ENCODE data around the gene KCNG2.

KCNG2 gene

DNA sequence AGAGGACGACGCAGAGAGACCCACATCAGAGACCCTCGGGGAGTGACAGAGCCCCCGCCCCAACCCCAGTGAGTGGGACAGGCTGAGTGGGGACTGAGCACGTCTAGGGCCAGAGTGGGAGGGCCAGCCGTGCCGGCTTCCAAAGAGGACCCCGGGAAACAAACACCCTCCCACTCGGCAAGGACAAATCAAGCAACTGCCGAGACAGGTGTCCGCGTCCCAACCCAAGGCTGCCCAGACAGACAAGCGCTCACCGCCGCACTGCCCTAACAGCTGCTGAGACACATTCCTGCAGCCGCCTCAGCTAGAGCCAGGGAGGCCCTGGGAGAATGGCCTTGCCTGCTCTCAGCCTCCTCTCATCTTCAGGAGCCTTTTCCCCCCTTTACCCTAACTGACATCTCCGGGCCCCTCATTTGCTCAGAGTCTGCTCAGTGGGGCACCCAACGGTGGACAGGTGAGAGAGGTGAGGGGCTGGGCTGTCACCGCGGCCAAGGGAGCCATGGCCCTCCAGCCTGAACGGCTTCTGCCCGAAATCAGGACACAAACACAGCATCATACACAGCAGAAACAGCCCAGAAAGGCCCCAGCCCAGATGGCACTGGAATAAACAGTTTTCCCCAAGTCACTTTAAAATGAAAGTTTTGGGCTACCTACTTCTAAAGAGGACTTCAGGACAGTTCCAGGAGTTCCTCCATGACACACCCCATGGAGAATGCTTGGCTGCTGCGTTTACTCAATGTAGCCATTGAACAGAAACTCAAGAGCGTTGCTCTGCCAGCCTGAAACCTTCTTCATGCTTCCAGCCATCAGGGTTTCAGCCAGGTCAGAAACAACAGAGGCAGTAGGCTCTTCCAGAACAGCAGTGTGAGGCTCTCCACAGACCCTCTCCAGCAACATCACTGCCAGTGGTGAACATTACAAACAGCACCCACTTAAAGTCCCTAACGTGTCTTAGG lies 130.1 kb downstream of the KCNG2 start:
- no peak for DNase-seq
- no peak overlapping the region for H3K27ac ChIP-seq (ENCODE audit: low read depth, low read length)
- H3K79me2 ChIP-seq (ENCODE audit: control insufficient read depth, insufficient read depth, low read length) = no peaks in the 10 kb centered on the region
- H3K4ac ChIP-seq (ENCODE audit: low read depth, low read length) = no peak overlapping the region
- H2AK5ac ChIP-seq (ENCODE audit: low read length) = no peak overlapping the region
- H3K4me1 ChIP-seq (ENCODE audit: control insufficient read depth, low read depth, low read length) = no peaks in the 10 kb centered on the region
- H3K9ac ChIP-seq (ENCODE audit: low read length) = no peak overlapping the region
- H4K8ac ChIP-seq (ENCODE audit: low read depth, low read length) = no peak overlapping the region
- no CpG with 5 or more reads among the region's 25 CpGs for WGBS (ENCODE audit: extremely low coverage, insufficient coverage, low lambda C conversion rate)
- H3K23ac ChIP-seq (ENCODE audit: low read length) = no peak overlapping the region
- no peak overlapping the region for H3K4me3 ChIP-seq (ENCODE audit: low read length)
- no peak overlapping the region for H2BK5ac ChIP-seq (ENCODE audit: low read length)
- H3K27me3 ChIP-seq (ENCODE audit: insufficient read depth, low read length, poor library complexity) = no peaks in the 10 kb centered on the region
- H3K4me2 ChIP-seq (ENCODE audit: low read length) = no peak overlapping the region
- H3K36me3 ChIP-seq (ENCODE audit: control insufficient read depth, insufficient read depth, low read length) = no peaks in the 10 kb centered on the region
- H3K56ac ChIP-seq (ENCODE audit: low read length) = peak overlapping the region; percentile 3
- no peak overlapping the region for H2BK120ac ChIP-seq (ENCODE audit: low read depth, low read length)
- no peak overlapping the region for H4K5ac ChIP-seq (ENCODE audit: low read length)
- no peaks in the 10 kb centered on the region for H3K79me1 ChIP-seq (ENCODE audit: low read length)
- H3K18ac ChIP-seq (ENCODE audit: low read length) = no peak overlapping the region
- no peak overlapping the region for H2BK15ac ChIP-seq (replicated peaks; ENCODE audit: low read depth)

- Histone ChIP-seq H3K4me1 (ENCODE audit: control insufficient read depth, low read depth, low read length) (no peaks in the 10 kb centered on the region), H3K4me3 (ENCODE audit: low read length) (no peak overlapping the region), H2BK15ac (replicated peaks; ENCODE audit: low read depth) (no peak overlapping the region), H3K27ac (ENCODE audit: low read depth, low read length) (no peak overlapping the region), H3K56ac (ENCODE audit: low read length) (no peak overlapping the region), H3K4ac (ENCODE audit: low read depth, low read length) (no peak overlapping the region), H3K4me2 (ENCODE audit: low read length) (no peak overlapping the region), H3K27me3 (ENCODE audit: insufficient read depth, low read length, poor library complexity) (no peaks in the 10 kb centered on the region), H3K36me3 (ENCODE audit: control insufficient read depth, insufficient read depth, low read length) (no peaks in the 10 kb centered on the region), H4K8ac (ENCODE audit: low read depth, low read length) (no peak overlapping the region), H3K79me2 (ENCODE audit: control insufficient read depth, insufficient read depth, low read length) (no peaks in the 10 kb centered on the region), H3K18ac (ENCODE audit: low read length) (no peak overlapping the region), H2BK5ac (ENCODE audit: low read length) (no peak overlapping the region), H3K23ac (ENCODE audit: low read length) (no peak overlapping the region), H2AK5ac (ENCODE audit: low read length) (no peak overlapping the region), H3K9ac (ENCODE audit: low read length) (no peak overlapping the region), H2BK120ac (ENCODE audit: low read depth, low read length) (no peak overlapping the region), H3K79me1 (ENCODE audit: low read length) (no peaks in the 10 kb centered on the region), H4K5ac (ENCODE audit: low read length) (no peak overlapping the region)
- no peak for DNase-seq
- no CpG with 5 or more reads among the region's 9 CpGs for WGBS (ENCODE audit: extremely low coverage, insufficient coverage, low lambda C conversion rate)
Observed at GRCh38 chr18:79928563-79928960, 130.8 kb downstream of the KCNG2 start.

DNA sequence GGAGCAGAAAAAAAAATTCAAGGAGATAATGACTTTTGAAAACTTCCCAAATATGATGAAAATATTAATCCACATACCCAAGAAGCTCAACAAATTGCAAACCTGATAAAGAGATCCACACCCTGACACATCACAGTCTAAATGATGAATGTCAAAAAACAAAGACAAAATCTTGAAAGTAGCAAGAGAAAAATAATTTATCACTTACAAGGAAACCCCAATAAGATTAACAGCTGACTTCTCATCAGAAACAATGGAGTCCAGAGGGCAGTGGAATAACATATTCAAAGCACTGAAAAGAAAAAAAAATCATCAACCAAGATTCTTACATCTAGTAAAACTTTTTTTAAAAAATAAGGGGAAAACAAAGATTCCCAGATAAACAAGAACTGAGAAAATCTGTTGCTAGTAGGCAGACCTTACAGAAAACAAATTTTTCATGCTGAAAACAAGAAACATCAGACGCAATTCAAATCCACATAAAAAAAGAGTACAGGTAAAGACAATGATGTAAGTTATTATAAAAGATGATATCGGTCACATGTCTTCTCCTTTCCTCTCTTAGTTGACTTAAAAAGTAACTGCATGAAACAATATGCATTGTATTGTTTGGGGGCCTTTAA lies 132.4 kb downstream of the KCNG2 start:
- no peak overlapping the region for H2BK15ac ChIP-seq (replicated peaks; ENCODE audit: low read depth)
- no CpG with 5 or more reads among the region's 2 CpGs for WGBS (ENCODE audit: extremely low coverage, insufficient coverage, low lambda C conversion rate)
- H3K4me2 ChIP-seq (ENCODE audit: low read length) = no peak overlapping the region

GRCh38 chr18:79931475-79931874 lies 133.7 kb downstream of the KCNG2 start:
- Histone ChIP-seq H3K4me2 (ENCODE audit: low read length) (no peak overlapping the region), H3K79me1 (ENCODE audit: low read length) (no peaks in the 10 kb centered on the region), H3K79me2 (ENCODE audit: control insufficient read depth, insufficient read depth, low read length) (no peaks in the 10 kb centered on the region), H3K4ac (ENCODE audit: low read depth, low read length) (no peak overlapping the region), H3K36me3 (ENCODE audit: control insufficient read depth, insufficient read depth, low read length) (no peaks in the 10 kb centered on the region), H2AK5ac (ENCODE audit: low read length) (no peak overlapping the region), H3K27ac (ENCODE audit: low read depth, low read length) (no peak overlapping the region), H2BK15ac (replicated peaks; ENCODE audit: low read depth) (no peak overlapping the region), H2BK120ac (ENCODE audit: low read depth, low read length) (no peak overlapping the region), H3K4me3 (ENCODE audit: low read length) (no peak overlapping the region), H3K4me1 (ENCODE audit: control insufficient read depth, low read depth, low read length) (no peaks in the 10 kb centered on the region), H3K9ac (ENCODE audit: low read length) (no peak overlapping the region), H3K56ac (ENCODE audit: low read length) (no peak overlapping the region), H3K23ac (ENCODE audit: low read length) (no peak overlapping the region), H2BK5ac (ENCODE audit: low read length) (no peak overlapping the region), H4K8ac (ENCODE audit: low read depth, low read length) (no peak overlapping the region), H3K18ac (ENCODE audit: low read length) (no peak overlapping the region), H4K5ac (ENCODE audit: low read length) (no peak overlapping the region), H3K27me3 (ENCODE audit: insufficient read depth, low read length, poor library complexity) (no peaks in the 10 kb centered on the region)
- WGBS (ENCODE audit: extremely low coverage, insufficient coverage, low lambda C conversion rate) = no CpG with 5 or more reads among the region's 2 CpGs
- DNase-seq = no peak

More for the DNA sequence above, 132.4 kb downstream of the KCNG2 start:
- Histone ChIP-seq H3K79me1 (ENCODE audit: low read length) (no peaks in the 10 kb centered on the region), H3K4ac (ENCODE audit: low read depth, low read length) (no peak overlapping the region), H4K8ac (ENCODE audit: low read depth, low read length) (no peak overlapping the region), H3K4me3 (ENCODE audit: low read length) (no peak overlapping the region), H3K18ac (ENCODE audit: low read length) (no peak overlapping the region), H3K27ac (ENCODE audit: low read depth, low read length) (no peak overlapping the region), H3K56ac (ENCODE audit: low read length) (no peak overlapping the region), H3K9ac (ENCODE audit: low read length) (no peak overlapping the region), H3K23ac (ENCODE audit: low read length) (no peak overlapping the region), H2AK5ac (ENCODE audit: low read length) (no peak overlapping the region), H3K36me3 (ENCODE audit: control insufficient read depth, insufficient read depth, low read length) (no peaks in the 10 kb centered on the region), H4K5ac (ENCODE audit: low read length) (no peak overlapping the region), H3K4me1 (ENCODE audit: control insufficient read depth, low read depth, low read length) (no peaks in the 10 kb centered on the region), H3K79me2 (ENCODE audit: control insufficient read depth, insufficient read depth, low read length) (no peaks in the 10 kb centered on the region), H3K27me3 (ENCODE audit: insufficient read depth, low read length, poor library complexity) (no peaks in the 10 kb centered on the region), H2BK5ac (ENCODE audit: low read length) (no peak overlapping the region), H2BK120ac (ENCODE audit: low read depth, low read length) (no peak overlapping the region)
- DNase-seq = no peak

- DNase-seq = no peak
- H3K4ac ChIP-seq (ENCODE audit: low read depth, low read length) = no peak overlapping the region
- no peak overlapping the region for H2BK15ac ChIP-seq (replicated peaks; ENCODE audit: low read depth)
- H3K79me2 ChIP-seq (ENCODE audit: control insufficient read depth, insufficient read depth, low read length) = no peaks in the 10 kb centered on the region
- no peak overlapping the region for H3K18ac ChIP-seq (ENCODE audit: low read length)
- no peak overlapping the region for H2AK5ac ChIP-seq (ENCODE audit: low read length)
- no peaks in the 10 kb centered on the region for H3K27me3 ChIP-seq (ENCODE audit: insufficient read depth, low read length, poor library complexity)
- H3K4me3 ChIP-seq (ENCODE audit: low read length) = no peak overlapping the region
- H4K8ac ChIP-seq (ENCODE audit: low read depth, low read length) = no peak overlapping the region
- H2BK5ac ChIP-seq (ENCODE audit: low read length) = no peak overlapping the region
- H3K36me3 ChIP-seq (ENCODE audit: control insufficient read depth, insufficient read depth, low read length) = no peaks in the 10 kb centered on the region
- no peaks in the 10 kb centered on the region for H3K4me1 ChIP-seq (ENCODE audit: control insufficient read depth, low read depth, low read length)
- H4K5ac ChIP-seq (ENCODE audit: low read length) = no peak overlapping the region
- no peak overlapping the region for H3K23ac ChIP-seq (ENCODE audit: low read length)
- no peak overlapping the region for H3K56ac ChIP-seq (ENCODE audit: low read length)
- H2BK120ac ChIP-seq (ENCODE audit: low read depth, low read length) = no peak overlapping the region
- no peaks in the 10 kb centered on the region for H3K79me1 ChIP-seq (ENCODE audit: low read length)
- H3K27ac ChIP-seq (ENCODE audit: low read depth, low read length) = no peak overlapping the region
- no peak overlapping the region for H3K4me2 ChIP-seq (ENCODE audit: low read length)
- WGBS (ENCODE audit: extremely low coverage, insufficient coverage, low lambda C conversion rate) = 100% methylated on average over 1 of the region's 3 CpGs
- no peak overlapping the region for H3K9ac ChIP-seq (ENCODE audit: low read length)
Observed at GRCh38 chr18:79932907-79933306, 135.2 kb downstream of the KCNG2 start.

All from mesendoderm (in vitro differentiated cells).